ENCODE data around the gene DSCAM. TPM values are rescaled to one million over a fixed set of nuclear protein-coding genes. Genes with fewer than 3 reads are reported as not detected.
"Not testable (repeated sequence)": the region's sequence is repeated elsewhere in the genome, so short reads cannot be mapped to it uniquely, and the experiment has no call there.

Gene DSCAM
- total and polyA plus RNA-seq, 4 experiments from 2014 or later: not detected

DNA sequence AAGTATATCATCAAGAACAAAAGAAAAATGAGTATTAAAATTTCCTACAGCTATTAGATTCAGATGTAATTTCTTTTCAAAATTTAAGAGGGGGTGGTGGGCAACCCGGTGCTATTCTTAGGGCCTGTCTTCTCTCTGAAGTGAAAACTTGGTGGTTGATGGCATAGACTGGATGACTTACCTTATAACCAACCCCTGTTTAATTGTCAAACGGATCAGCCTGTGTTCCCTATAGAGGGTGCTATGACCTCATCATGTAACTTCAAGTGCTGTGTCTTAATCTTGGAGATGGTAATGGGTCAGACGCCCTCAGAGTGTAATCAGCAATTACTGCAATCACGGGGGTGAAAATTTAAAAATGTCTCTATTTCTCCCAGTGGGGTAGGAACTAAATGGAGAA lies 803.5 kb downstream of the DSCAM start:
- no peak for DNase-seq
- H3K27ac ChIP-seq (ENCODE audit: low read depth, low read length): no peak overlapping the region
- Mint-ChIP-seq H3K4me1 (no peaks in the 10 kb centered on the region), H3K9me3 (peaks cover 0 to 2% (median 0%) of the 10 kb centered on the region in 8 donors), H3K36me3 (no peaks in the 10 kb centered on the region), H3K27me3 (no peaks in the 10 kb centered on the region), H3K4me3 (no peak overlapping the region), H3K27ac (no peak overlapping the region)
- no peaks in the 10 kb centered on the region for H3K27me3 ChIP-seq (ENCODE audit: insufficient read depth, low read length)
- H3K4me3 ChIP-seq (ENCODE audit: low read length in 2 of 2): no peak overlapping the region
- POLR2A ChIA-PET (ENCODE audit: partially characterized antibody): no interaction called here
- no peaks in the 10 kb centered on the region for H3K9me3 ChIP-seq (ENCODE audit: control insufficient read depth in 1 of 2, low read length in 2 of 2)
- no peaks in the 10 kb centered on the region for H3K4me1 ChIP-seq (ENCODE audit: insufficient read depth, low read length)
- CTCF ChIA-PET (ENCODE audit: partially characterized antibody): no interaction called here
- no peaks in the 10 kb centered on the region for H3K36me3 ChIP-seq (ENCODE audit: insufficient read depth, low read length)
- intact Hi-C loops (cut with micrococcal nuclease): no loop called here

DNA sequence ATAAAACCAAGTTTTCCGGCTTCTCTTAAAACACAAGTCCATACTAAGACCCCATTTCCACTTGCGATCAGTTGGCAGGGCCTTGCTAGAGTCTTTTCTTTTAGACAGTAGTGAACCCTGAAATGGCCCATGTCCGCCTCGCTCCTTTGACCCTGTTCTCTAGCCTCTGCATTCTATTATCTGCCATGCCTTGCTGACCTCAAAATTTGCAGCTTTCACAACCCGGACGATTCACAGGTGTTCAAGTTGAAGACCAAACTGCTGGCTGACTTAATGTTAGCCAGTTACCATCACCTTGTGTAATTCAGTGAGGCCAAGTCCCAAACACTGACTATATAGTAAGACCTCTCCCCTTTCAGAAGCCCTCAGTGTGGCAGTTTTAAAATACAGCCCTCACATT lies 805.5 kb downstream of the DSCAM start:
- ChIA-PET CTCF (ENCODE audit: partially characterized antibody) (interaction anchor here (0.9 kb wide), 1 partner anchor 21 kb away, joined by 3 read pairs; no protein-coding TSS in a partner anchor), POLR2A (ENCODE audit: partially characterized antibody) (no interaction called here)
- intact Hi-C loops (cut with micrococcal nuclease): no loop called here

DNA sequence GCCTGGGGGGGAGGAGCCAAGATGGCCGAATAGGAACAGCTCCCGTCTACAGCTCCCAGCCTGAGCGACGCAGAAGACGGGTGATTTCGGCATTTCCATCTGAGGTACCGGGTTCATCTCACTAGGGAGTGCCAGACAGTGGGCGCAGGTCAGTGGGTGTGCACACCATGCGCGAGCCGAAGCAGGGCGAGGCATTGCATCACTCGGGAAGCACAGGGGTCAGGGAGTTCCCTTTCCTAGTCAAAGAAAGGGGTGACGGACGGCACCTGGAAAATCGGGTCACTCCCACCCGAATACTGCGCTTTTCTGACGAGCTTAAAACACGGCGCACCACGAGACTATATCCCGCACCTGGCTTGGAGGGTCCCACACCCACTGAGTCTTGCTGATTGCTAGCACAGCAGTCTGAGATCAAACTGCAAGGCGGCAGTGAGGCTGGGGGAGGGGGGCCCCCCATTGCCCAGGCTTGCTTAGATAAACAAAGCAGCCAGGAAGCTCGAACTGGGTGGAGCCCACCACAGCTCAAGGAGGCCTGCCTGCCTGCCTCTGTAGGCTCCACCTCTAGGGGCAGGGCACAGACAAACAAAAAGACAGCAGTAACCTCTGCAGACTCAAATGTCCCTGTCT lies 813.7 kb downstream of the DSCAM start:
- H3K4me1 Mint-ChIP-seq; POLR2A ChIA-PET (ENCODE audit: partially characterized antibody); H3K27ac Mint-ChIP-seq; H3K4me3 ChIP-seq (ENCODE audit: low read length in 2 of 2); H3K9me3 ChIP-seq (ENCODE audit: control insufficient read depth in 1 of 2, low read length in 2 of 2); H3K27ac ChIP-seq (ENCODE audit: low read depth, low read length); H3K36me3 ChIP-seq (ENCODE audit: insufficient read depth, low read length); CTCF ChIA-PET (ENCODE audit: partially characterized antibody); H3K27me3 Mint-ChIP-seq; DNase-seq; H3K4me1 ChIP-seq (ENCODE audit: insufficient read depth, low read length); intact Hi-C loops (cut with micrococcal nuclease); H3K36me3 Mint-ChIP-seq; H3K4me3 Mint-ChIP-seq; H3K27me3 ChIP-seq (ENCODE audit: insufficient read depth, low read length): not testable (repeated sequence)
- peaks cover 0 to 21% (median 9%) of the 10 kb centered on the region in 8 donors for H3K9me3 Mint-ChIP-seq

More for the DNA sequence above, 805.5 kb downstream of the DSCAM start:
- no peak overlapping the region for H3K27ac Mint-ChIP-seq
- Histone ChIP-seq H3K4me1 (ENCODE audit: insufficient read depth, low read length) (no peaks in the 10 kb centered on the region), H3K9me3 (ENCODE audit: control insufficient read depth in 1 of 2, low read length in 2 of 2) (no peaks in the 10 kb centered on the region), H3K4me3 (ENCODE audit: low read length in 2 of 2) (no peak overlapping the region), H3K27me3 (ENCODE audit: insufficient read depth, low read length) (no peaks in the 10 kb centered on the region), H3K36me3 (ENCODE audit: insufficient read depth, low read length) (no peaks in the 10 kb centered on the region), H3K27ac (ENCODE audit: low read depth, low read length) (no peak overlapping the region)
- H3K4me3 Mint-ChIP-seq: no peak overlapping the region
- peaks cover 0 to 2% (median 0%) of the 10 kb centered on the region in 8 donors for H3K9me3 Mint-ChIP-seq
- DNase-seq: no peak
- no peaks in the 10 kb centered on the region for H3K4me1 Mint-ChIP-seq
- H3K36me3 Mint-ChIP-seq: no peaks in the 10 kb centered on the region
- no peaks in the 10 kb centered on the region for H3K27me3 Mint-ChIP-seq

DNA sequence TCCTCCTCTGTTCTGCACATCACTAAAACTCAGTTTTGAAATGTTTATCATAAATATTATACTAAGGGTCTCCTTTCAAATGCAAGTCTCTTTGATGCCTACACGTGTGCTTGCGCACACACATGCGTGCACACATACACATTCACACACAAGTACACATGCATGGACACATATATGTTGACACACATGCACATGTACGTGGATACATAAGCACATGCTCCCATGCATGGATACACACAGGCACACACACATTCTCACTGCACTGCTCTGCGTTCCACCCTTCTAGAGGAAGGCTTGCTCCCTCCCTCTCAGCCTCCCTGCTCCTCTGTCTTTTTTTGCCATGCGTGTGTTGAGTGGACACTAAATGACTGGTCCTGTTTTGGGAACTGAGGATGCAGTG lies 817.1 kb downstream of the DSCAM start:
- CTCF ChIA-PET (ENCODE audit: partially characterized antibody): no interaction called here

DNA sequence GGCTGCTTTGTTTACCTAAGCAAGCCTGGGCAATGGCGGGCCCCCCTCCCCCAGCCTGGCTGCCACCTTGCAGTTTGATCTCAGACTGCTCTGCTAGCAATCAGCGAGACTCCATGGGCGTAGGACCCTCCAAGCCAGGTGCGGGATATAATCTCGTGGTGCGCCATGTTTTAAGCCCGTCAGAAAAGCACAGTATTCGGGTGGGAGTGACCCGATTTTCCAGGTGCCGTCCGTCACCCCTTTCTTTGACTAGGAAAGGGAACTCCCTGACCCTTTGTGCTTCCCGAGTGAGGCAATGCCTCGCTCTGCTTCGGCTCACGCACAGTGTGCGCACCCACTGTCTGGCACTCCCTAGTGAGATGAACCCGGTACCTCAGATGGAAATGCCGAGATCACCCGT lies 818.6 kb downstream of the DSCAM start:
- not testable (repeated sequence) for H3K27me3 Mint-ChIP-seq

More for the DNA sequence above, 817.1 kb downstream of the DSCAM start:
- Histone ChIP-seq H3K36me3 (ENCODE audit: insufficient read depth, low read length) (no peaks in the 10 kb centered on the region), H3K27ac (ENCODE audit: low read depth, low read length) (no peak overlapping the region), H3K4me1 (ENCODE audit: insufficient read depth, low read length) (no peaks in the 10 kb centered on the region), H3K27me3 (ENCODE audit: insufficient read depth, low read length) (no peaks in the 10 kb centered on the region), H3K4me3 (ENCODE audit: low read length in 2 of 2) (no peak overlapping the region), H3K9me3 (ENCODE audit: control insufficient read depth in 1 of 2, low read length in 2 of 2) (no peaks in the 10 kb centered on the region)
- no peaks in the 10 kb centered on the region for H3K27me3 Mint-ChIP-seq
- POLR2A ChIA-PET (ENCODE audit: partially characterized antibody): no interaction called here
- no peaks in the 10 kb centered on the region for H3K36me3 Mint-ChIP-seq
- peaks cover 0 to 21% (median 9%) of the 10 kb centered on the region in 8 donors for H3K9me3 Mint-ChIP-seq
- DNase-seq: no peak
- intact Hi-C loops (cut with micrococcal nuclease): no loop called here
- no peaks in the 10 kb centered on the region for H3K4me1 Mint-ChIP-seq
- no peak overlapping the region for H3K27ac Mint-ChIP-seq
- H3K4me3 Mint-ChIP-seq: no peak overlapping the region

DNA sequence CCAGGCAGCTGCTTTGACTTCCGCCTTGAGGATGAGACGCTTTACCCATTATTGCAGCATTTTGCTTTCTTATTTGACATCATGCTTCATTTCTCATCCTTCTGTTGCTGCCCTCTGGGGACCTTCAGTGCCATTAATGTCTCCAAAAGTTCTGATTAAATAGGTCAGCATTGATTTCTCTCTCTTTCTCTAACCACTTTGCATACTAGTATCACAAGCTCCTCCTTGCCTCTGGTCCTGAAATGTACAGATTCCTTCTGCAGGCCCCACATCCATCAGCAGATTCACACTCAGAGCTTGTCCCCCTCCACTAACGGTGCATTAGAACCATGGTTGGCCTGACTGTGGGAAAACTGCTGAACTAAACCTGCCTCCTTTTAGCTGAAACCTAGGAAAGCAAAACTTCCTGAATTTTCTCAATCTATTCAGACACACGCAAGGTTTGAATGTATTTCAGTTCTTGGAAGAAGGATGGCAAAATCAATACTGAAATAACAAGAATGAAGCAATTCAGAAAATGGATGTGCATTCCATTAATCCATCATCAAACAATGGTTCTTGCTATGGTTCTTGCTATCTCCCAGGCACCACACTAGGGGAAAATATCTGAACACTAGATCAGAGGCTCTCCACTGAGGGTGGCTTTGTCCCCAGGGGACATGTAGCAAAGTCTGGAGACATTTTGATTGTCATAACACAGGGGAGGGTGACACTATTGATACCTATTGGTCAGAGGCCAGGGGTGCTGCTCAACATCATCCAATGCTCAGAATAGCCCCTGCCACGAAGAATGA lies 825.2 kb downstream of the DSCAM start:
- H3K36me3 Mint-ChIP-seq: no peaks in the 10 kb centered on the region
- H3K27me3 Mint-ChIP-seq: no peaks in the 10 kb centered on the region
- intact Hi-C loops (cut with micrococcal nuclease): no loop called here
- peaks cover 0 to 12% (median 3%) of the 10 kb centered on the region in 8 donors for H3K9me3 Mint-ChIP-seq
- ChIA-PET CTCF (ENCODE audit: partially characterized antibody) (no interaction called here), POLR2A (ENCODE audit: partially characterized antibody) (no interaction called here)
- no peaks in the 10 kb centered on the region for H3K4me1 Mint-ChIP-seq
- no peaks in the 10 kb centered on the region for H3K4me1 ChIP-seq (ENCODE audit: insufficient read depth, low read length)
- H3K36me3 ChIP-seq (ENCODE audit: insufficient read depth, low read length): no peaks in the 10 kb centered on the region
- H3K27ac ChIP-seq (ENCODE audit: low read depth, low read length): no peak overlapping the region
- no peak overlapping the region for H3K27ac Mint-ChIP-seq
- H3K4me3 ChIP-seq (ENCODE audit: low read length in 2 of 2): no peak overlapping the region
- no peak for DNase-seq
- no peaks in the 10 kb centered on the region for H3K27me3 ChIP-seq (ENCODE audit: insufficient read depth, low read length)
- H3K4me3 Mint-ChIP-seq: no peak overlapping the region
- H3K9me3 ChIP-seq (ENCODE audit: control insufficient read depth in 1 of 2, low read length in 2 of 2): no peaks in the 10 kb centered on the region

More for the DNA sequence above, 818.6 kb downstream of the DSCAM start:
- H3K4me3 Mint-ChIP-seq; H3K4me1 Mint-ChIP-seq; H3K36me3 ChIP-seq (ENCODE audit: insufficient read depth, low read length); H3K4me1 ChIP-seq (ENCODE audit: insufficient read depth, low read length); H3K27me3 ChIP-seq (ENCODE audit: insufficient read depth, low read length); H3K4me3 ChIP-seq (ENCODE audit: low read length in 2 of 2); H3K27ac Mint-ChIP-seq; H3K9me3 ChIP-seq (ENCODE audit: control insufficient read depth in 1 of 2, low read length in 2 of 2); H3K27ac ChIP-seq (ENCODE audit: low read depth, low read length); POLR2A ChIA-PET (ENCODE audit: partially characterized antibody); DNase-seq; intact Hi-C loops (cut with micrococcal nuclease); CTCF ChIA-PET (ENCODE audit: partially characterized antibody); H3K36me3 Mint-ChIP-seq: not testable (repeated sequence)
- H3K9me3 Mint-ChIP-seq: peaks cover 0 to 21% (median 9%) of the 10 kb centered on the region in 8 donors

DNA sequence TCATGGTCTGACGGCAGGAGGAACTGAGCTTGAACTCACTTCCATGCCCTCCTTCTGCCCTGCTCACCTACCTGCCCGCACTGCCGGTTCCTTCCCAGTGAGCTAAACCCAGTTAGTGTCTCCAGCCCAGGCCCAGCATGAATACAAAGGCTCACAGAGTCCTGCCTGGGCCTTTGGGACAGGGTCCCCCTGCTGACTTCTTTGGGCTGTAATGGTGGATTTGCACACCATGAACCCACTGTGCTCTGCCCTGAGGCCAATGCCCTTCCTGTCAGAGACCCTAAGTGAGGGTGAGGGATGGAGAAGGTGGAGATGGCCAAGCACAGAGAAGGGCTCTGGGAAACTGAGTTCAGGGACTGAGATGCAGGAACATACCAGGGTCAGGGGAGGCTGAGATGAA lies 826.3 kb downstream of the DSCAM start:
- no peaks in the 10 kb centered on the region for H3K36me3 ChIP-seq (ENCODE audit: insufficient read depth, low read length)
- H3K4me1 ChIP-seq (ENCODE audit: insufficient read depth, low read length): no peaks in the 10 kb centered on the region
- no peaks in the 10 kb centered on the region for H3K9me3 ChIP-seq (ENCODE audit: control insufficient read depth in 1 of 2, low read length in 2 of 2)
- Mint-ChIP-seq H3K36me3 (no peaks in the 10 kb centered on the region), H3K27ac (no peak overlapping the region), H3K27me3 (no peaks in the 10 kb centered on the region), H3K9me3 (peaks cover 0 to 15% (median 4%) of the 10 kb centered on the region in 8 donors), H3K4me1 (no peaks in the 10 kb centered on the region), H3K4me3 (no peak overlapping the region)
- ChIA-PET POLR2A (ENCODE audit: partially characterized antibody) (no interaction called here), CTCF (ENCODE audit: partially characterized antibody) (no interaction called here)
- no peaks in the 10 kb centered on the region for H3K27me3 ChIP-seq (ENCODE audit: insufficient read depth, low read length)
- intact Hi-C loops (cut with micrococcal nuclease): no loop called here
- DNase-seq: no peak
- H3K4me3 ChIP-seq (ENCODE audit: low read length in 2 of 2): no peak overlapping the region
- H3K27ac ChIP-seq (ENCODE audit: low read depth, low read length): no peak overlapping the region
